Eye (tissue), 1 donor: Measurements from ENCODE around the gene PTH1R.
"Not testable (repeated sequence)": the region's sequence is repeated elsewhere in the genome, so short reads cannot be mapped to it uniquely, and the experiment has no call there.

Source experiments
- DNase-seq: peaks from one replicate; pipeline ENCODE4 v3.0.0-alpha.2; 2015

PTH1R gene

DNA sequence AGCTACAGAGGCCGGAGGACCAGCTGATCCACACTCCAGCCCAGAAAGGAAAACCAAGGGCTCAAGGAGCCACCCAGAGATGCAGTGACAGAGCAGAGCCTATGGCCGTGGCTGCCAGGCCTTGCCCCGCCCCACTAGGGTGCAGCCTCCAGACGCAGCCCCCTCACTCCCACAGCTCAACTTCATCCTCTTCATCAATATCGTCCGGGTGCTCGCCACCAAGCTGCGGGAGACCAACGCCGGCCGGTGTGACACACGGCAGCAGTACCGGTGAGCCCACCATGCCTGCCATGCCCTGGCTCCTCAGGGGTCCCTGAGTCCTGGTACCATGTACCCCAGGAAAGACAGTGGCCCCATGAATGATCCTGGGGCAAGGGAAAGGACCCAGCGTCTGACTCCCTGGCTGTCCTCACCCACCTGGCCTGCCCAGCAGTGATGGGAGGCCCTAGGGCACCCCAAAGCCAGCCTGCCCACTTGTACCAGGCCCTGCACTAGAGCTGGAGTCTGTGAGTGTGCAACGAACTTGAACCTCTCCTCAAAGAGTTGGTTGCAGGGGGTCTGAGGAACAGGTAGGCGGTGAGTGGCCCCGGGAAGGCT, 24.2 kb downstream of the PTH1R start:
- DNase-seq = no peak

DNA sequence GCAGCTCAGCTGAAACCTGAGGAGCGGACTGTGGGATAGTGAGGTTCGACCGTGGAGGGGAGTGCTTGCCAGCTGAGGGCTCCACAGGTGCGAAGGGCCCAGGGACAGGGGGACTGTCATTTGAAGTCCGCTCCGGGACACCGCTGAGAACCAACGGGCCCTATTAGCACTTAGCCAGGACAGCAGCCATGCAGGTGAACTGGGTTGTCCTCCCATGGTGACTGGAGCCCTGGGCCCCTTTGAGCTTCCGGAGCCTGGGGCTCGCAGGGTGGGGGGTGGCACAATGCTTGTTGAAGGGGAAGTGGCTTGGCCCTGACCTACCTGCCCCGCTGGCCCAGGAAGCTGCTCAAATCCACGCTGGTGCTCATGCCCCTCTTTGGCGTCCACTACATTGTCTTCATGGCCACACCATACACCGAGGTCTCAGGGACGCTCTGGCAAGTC, 24.7 kb downstream of the PTH1R start:
- no peak for DNase-seq

DNA sequence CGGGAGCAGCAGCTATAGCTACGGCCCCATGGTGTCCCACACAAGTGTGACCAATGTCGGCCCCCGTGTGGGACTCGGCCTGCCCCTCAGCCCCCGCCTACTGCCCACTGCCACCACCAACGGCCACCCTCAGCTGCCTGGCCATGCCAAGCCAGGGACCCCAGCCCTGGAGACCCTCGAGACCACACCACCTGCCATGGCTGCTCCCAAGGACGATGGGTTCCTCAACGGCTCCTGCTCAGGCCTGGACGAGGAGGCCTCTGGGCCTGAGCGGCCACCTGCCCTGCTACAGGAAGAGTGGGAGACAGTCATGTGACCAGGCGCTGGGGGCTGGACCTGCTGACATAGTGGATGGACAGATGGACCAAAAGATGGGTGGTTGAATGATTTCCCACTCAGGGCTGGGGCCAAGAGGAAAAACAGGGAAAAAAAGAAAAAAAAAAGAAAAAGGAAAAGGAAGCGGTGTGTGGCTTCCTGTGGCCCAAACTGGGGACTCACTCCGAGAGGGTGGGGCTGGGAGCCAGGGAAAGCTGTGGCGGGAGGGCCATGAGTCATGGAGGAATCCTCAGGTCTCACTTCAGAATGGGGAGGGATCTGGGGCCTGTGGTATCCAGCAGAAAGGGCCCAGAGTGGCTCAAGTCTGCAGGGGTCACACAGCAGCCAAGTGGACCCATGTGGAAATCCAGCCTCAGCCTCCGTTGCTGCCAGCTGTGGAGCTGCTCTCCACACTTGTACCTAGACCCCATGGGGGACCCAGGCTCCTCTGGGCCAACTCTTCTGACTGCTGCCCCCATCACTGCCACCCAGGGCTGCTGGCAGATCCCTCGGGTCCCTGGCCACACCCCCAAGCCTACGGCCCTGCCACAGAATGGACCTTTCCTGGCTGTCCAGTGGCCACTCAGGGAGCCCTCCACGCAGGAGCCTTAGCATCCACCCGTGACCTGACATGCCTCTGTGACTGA, 26.1 kb downstream of the PTH1R start:
- no peak for DNase-seq

DNA sequence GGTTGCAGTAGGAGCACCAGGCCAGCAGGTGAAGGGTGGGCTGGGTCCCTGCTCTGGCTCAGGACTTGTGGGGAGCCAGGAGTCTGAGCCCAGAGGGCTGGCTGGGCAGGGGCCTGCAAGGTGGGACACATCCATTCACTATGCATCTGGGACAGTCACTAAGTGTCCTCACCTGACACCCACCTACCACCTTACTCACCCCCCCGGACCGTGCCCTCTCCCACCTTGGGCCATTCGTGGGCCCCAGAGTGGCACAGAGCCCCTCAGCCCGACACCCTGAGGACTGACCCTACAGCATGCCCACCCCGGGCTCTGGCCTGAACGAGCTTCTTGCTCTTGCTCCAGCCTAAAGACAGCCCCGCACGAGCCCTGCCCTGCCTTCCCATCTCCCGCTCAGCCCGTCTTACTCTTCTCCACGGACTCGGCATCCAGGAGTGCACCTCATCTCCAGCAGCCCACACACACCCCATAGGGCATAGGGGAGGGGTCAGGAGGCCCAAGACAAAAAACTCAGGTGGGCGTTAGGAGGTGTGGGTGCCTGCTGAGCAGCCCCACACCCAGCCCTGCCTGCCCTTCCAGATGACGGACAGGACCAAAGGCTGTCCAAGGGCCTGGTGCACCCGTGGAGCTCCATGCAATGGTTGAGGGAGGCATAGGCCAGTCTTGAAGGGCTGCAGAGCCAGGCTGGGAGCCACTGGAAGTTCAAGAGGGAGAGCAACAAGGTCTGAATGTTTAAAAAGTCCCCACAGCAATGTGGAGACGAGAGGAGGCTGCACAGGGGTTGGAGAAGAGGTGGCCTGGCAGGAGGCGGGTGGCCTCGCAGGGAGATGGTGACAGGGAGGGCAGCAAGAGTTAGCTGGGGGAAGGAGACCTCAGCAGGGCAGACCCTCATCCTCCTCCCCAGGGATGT, 27.0 kb downstream of the PTH1R start:
- DNase-seq = no peak

DNA sequence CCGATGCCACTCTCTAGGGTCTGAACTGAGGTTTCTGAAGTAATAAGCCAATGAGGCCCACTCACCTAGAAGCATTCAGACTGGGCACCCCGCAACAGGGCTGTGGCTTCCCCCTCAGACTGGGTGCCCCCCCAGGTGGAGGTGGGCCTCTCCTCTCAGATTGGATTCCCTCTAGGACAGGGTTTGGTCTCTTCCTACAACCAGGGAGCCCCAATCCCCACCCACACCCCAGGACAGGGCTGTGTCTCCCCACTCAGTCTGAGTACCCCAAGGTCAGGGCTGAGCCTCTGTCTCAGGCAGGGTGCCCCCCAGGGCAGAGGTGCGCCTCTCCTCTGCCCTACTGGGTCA, 27.7 kb downstream of the PTH1R start:
- no peak for DNase-seq

DNA sequence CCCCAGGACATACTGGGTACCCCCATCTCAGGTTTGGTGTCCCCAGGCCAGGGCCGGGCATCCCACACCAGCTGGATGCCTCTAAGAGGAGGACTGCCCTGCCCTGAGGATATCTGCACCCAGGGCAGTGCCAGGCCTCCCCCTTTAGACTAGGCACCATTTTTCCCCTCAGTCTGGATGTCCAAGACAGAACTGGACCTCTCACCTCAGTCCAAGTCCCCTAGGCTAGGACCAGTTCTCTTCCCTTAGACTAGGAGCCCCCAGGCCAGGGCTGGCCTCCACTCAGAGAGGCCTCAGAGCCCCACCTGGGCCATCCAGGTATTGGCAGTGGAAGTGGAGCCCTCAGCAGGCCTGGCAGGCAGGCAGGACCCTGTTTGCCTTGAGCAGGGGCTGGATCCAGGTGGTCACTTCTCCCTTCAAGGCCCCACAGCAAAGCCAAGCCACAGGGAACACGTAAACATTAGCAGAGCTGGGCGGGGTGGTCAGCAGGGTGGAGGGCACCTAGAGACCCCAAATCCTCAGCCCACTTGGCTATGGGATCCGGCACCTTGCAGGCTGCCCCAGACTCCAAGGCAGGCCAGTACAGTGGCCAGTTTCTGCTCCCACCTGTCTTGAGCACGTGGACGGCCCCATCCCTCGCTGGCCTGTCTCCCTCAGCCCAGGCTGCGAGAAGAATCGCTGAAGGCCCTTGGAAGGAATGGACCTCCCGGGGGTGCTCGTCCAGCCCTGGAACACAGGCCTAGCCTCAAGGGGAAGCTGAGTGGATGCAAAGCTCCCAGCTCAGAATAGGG, 28.3 kb downstream of the PTH1R start:
- no peak for DNase-seq

DNA sequence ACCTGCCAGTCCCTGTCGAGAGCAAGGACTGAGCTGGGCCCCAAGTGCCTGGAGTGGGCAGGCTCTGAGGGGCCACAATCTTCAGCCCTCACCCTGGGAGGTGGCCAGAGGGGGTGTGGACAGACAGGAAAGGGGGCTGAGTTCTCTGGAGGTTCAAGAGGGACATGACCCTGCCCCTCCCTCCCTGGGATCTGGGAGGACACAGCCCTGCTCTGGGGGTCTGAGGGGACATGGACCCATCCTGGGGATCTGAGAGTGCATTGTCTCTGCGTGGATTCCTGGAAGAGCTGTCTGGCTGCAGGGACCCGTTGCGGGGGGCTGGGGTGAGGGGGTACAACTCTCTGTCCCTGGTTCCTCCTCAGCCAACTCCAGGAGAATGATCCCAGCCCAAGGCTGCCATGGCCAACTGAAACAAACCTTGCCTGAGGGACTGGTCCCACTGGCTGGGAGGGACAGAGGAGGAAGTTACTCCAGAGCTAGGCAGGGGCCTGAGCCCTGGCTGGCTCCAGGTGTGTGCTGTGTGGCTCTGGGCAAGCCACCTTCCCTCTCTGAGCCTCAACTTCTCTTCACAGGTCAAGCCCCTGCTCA, 29.0 kb downstream of the PTH1R start:
- DNase-seq = no peak

DNA sequence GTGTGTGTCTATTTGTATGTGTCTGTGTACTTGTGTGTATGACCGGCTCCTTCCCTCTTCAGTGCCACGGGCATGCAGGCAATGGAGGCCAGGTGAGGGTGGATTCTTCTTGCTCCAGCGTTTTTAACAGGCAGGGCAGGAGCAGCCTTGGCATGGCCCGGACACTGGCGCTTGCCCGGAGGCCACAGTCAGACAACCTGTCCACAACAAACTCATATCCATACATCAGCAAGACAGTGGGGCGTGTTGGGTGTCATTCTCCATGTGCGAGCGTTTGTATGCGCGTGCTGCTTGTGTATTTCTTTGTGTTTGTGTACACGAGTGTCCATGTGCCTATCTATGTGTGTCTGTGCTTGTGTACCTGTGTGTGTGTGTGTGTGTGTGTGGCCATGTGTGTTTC, 29.8 kb downstream of the PTH1R start:
- no peak for DNase-seq

DNA sequence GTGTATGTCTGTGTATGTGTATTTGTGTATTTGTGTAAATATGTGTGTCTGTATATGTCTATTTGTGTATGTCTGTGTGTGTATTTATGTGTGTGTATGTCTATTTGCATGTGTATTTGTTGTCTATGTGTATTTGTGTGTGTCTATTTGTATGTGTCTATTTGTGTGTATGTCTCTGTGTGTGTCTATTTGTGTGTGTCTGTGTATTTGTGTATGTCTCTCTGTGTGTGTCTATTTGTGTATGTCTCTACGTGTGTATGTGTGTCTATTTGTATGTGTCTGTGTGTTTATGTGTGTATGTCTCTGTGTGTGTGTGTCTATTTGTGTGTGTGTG, 30.4 kb downstream of the PTH1R start:
- DNase-seq = no peak

DNA sequence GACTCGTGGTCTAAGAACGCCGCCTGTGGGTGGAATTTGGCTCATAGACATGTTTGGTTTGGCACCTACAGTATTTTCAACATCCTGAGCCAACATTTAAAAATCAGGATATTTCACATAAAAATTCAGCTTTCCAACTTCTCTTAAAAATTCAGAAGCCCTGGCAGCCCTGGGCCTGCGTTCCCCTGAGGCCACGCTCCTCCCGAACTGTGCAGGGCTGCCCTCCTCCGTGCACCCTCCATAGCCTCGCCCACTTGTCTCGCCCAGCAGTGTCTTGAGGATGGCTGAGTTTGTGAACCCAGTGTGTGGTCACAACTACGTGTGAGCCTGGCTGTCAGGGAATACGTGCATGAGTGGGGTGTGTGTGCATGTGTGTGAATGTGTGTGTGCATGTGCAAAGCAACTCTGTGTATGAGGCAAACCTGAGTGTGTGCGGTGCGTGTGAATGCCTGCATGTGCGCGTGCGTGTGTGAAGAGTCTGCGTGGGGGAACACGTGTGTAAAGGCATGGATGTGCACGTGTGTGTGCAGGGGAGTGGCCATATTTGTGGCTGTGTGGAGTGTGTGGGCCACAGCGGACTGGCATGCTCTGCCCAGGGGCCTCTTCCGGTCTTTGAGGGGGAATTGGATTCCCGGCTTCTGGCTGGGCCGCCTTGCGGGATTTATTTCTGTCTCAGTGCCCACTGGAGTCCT, 30.9 kb downstream of the PTH1R start:
- DNase-seq = peak; percentile 72

DNA sequence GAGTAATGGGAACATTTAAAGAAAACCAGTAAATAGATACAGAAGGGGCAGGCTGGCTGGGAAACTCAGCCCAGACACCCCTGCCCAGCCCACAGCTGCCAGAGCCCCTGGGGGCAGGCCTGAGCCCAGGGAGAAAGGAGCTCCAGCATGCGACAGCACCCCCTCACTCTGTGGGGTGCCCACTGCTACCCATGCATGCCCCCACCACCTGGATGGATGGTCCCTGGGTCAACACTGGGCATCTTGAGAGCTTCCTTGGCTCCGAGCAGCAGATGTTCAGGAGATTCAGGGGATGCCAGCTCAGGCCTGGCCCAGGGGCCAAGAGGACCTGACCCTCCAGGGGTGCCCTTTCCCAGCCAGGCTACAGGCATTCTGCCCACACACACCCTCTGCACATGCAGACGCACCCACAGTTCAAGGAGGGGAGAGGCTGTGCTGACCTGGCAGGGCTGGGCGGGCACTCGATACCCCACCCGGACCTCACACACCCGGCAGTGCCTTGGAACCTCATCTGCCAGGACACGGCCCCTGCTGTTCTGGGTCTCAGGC, 31.5 kb downstream of the PTH1R start:
- no peak for DNase-seq

DNA sequence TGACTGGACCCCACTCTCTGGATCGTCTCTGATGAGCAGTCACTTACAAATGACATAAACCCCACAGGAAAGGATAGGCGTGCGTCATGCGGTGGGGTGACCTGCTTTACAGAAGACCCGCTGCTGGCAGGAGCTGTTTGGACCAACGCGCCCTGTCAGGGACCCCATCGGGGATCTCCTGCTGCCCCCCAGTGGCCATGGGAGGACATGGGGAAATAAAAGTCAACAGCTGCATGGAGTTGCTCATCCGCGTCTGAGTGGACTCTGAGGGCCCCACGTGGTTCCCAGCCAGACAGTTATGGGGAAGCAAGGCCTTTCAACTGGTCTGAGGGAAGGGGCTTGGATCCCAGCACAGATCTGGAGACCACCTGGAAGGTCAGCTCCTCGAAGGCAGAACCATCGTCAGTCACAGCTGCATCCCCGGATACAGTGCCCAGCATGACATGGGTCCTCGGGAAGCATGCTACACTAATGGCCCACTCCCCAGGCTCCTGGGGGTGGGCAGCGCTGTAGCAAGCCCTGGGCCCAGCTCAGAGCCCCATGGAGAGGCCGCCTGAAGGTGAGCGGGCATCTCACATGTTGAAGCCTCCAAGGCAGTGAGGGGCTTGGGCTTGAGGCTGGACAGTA, 32.1 kb downstream of the PTH1R start:
- DNase-seq = peak; percentile 97

DNA sequence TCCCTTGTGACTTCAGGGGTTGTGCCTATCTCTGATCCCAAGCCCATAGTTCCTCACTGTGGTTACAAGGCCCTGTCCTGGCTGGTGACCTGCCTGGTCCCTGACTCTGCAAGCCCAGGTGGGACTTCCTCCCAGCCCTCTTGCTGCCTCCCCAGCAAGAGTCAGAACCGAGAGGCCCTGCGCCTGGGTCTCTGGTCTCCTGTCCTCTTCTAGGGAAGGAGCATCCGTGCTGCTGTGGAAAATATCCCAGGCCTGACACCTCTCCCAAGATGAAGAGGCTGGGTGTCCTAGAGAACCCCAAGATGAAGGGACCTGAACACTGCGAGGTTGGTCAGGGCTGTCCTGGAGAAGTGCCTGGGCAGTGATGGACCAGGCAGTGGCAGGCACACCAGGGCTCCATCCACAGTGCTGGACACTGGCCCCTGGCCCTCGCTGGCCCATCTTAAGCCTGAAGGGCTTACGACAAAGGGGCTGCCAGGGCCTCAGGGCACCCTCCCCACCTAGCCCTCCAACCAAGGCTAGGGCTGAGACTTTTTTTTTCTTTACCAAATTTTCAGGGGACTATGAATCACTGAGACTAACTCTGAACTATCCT, 32.7 kb downstream of the PTH1R start:
- DNase-seq = no peak

DNA sequence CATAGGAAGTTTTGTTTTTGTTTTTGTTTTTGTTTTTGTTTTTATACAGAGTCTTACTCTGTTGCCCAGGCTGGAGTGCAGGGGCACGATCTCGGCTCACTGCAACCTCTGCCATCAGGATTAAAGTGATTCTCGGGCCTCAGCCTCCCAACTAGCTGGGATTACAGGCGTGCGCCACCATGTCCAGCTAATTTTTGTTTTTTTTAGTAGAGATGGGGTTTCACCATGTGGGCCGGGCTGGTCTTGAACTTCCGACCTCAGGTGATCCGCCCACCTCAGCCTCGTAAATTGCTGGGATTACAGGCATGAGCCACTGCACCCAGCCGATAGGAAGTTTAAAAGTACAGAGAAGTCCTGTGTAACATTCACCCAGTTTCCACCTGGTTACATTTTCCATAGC, 33.4 kb downstream of the PTH1R start:
- DNase-seq = not testable (repeated sequence)

DNA sequence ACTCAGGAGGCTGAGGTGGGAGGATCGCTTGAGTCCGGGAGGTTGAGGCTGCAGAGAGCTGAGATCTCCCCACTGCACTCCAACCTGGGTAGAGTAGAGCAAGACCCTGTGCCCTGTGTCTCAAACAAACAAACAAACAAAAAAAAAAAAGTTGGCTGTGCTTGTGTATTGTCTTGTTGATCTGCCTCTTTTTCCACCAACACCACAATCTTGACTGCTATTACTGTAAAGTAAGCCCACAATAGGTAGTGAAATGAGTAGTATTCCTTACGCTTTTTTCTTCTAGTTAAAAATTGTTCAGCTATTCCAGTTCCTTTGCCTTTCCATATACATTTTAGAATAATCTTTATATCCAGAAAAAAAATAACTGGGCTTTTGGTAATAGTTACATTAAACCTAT, 35.5 kb downstream of the PTH1R start:
- DNase-seq = no peak

DNA sequence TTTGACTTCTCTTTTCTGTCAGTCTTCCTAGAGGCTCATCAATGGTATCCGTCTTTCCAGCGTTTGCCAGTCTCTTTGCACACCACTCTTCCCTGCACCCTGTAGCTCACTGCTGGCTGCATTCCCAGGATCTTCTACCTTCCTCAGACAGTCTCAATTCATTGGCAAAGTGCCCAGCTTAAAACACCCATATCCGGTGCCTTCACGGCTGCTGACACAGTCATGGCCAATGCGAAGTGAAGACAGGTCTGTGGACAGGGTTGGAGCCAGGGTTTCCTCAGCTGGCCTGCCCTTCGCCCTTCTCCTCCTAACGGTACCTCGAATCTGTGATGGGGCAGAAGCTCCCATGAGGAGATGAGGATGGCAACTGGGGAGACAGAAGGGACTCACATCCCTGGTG, 36.1 kb downstream of the PTH1R start:
- DNase-seq = no peak

DNA sequence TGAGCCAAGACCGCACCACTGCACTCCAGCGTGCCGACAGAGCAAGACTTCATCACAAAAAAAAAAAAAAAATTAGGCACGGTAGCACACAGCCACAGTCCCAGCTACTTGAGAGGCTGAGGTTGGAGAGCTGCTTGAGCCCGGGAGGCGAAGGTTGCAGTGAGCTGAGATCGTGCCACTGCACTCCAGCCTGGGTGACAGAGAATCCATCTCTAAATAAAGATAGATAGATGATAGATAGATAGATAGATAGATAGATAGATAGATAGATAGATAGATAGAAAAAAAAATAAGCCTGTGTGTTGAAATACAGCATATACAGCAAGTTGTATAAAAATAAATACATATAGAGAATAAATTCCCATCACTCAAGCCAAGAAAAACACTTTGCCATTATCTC, 37.3 kb downstream of the PTH1R start:
- DNase-seq = no peak

DNA sequence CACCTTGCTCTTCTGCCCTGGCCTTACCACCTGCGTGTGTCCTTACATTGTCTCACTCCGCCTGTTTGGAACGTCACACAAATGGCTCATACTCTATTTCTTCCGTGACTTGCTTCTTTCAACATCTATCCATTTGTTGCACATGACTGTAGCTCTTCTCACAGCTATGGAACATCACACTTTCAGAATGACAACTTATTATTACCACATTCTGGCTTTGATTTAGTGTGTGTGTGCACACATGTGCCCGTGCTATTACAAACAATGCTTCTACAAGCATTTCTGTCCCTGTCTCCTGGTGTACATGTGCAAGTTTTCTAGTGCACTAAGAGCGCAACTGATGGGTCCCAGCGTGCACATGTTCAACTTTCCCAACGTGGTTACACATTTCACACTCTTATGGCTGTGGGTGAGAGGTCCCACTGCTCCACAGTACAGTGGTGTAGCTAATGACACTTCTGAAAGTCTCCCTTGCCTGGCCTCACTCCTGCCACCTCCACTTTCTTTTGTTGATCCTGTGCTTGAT, 37.8 kb downstream of the PTH1R start:
- DNase-seq = no peak

DNA sequence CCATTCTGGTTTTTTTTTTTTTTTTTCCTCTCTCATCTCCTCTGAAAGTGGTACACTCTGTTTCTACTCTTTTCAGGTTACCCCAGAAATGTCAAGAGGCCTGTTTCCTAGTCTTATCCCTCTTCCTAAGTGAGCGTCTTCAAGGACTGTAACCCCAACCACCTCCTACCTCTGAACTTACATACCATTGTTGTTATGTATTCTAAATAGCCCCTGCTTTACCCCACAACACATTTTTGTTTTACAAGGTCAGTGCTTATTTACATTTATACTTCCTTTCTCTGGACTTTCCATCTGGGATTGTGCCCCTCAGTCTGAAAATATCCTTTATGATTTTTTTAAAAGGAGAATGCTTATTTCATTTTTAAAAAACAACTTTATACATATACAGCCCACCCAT, 38.8 kb downstream of the PTH1R start:
- DNase-seq = no peak

DNA sequence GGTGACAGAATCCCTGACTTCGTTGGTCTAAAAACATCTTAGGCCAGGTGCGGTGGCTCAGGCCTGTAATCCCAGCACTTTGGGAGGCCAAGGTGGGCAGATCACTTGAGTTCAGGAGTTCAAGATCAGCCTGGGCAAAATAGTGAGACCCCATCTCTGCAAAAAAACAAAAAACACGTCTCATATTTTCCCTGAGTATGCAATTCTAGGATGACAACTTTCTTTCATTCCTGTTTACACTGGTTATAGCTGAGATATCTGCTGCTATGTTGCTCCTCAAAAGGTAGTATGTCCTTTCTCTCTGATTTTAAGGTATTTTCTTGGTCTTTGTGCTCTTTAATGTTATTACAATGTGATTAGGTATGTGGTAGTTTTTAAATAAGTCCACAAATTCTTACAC, 39.3 kb downstream of the PTH1R start:
- no peak for DNase-seq
